ENCODE results near the gene ADAM17. TPM values are rescaled to one million over a fixed set of nuclear protein-coding genes. Genes with fewer than 3 reads are reported as not detected.

The ADAM17 gene
- total RNA-seq, 2 donors from 2014 or later = 18.6 to 20.0 TPM

DNA sequence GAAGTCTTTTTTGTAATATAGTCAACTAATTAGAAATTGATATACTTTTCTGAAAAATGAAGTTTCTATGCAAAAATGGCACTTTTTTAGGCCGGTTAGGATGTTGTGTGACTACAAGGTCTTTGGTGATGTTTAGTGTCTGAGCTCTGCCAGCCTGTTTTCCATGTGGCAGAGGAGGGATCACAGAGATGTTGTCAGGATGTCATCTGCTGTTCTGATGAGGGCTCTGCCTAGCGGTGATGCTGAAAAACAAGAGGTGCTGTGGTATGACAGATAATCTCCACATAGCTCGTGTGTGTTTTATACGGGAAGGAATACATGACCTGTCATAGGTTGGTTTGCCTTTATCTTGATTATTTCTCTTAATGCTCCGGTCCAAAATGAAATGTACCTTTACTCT is 93.3 kb downstream of the ADAM17 start:
- Histone ChIP-seq H3K4me1 (no peaks in the 10 kb centered on the region), H3K36me3 (no peaks in the 10 kb centered on the region), H3K9me3 (no peaks in the 10 kb centered on the region), H3K9ac (ENCODE audit: low read depth in 2 of 2, low read length in 2 of 2) (no peak overlapping the region), H3K27me3 (no peaks in the 10 kb centered on the region), H3K27ac (no peak overlapping the region), H3K4me3 (no peak overlapping the region)
- TF ChIP-seq, protein P1, sequence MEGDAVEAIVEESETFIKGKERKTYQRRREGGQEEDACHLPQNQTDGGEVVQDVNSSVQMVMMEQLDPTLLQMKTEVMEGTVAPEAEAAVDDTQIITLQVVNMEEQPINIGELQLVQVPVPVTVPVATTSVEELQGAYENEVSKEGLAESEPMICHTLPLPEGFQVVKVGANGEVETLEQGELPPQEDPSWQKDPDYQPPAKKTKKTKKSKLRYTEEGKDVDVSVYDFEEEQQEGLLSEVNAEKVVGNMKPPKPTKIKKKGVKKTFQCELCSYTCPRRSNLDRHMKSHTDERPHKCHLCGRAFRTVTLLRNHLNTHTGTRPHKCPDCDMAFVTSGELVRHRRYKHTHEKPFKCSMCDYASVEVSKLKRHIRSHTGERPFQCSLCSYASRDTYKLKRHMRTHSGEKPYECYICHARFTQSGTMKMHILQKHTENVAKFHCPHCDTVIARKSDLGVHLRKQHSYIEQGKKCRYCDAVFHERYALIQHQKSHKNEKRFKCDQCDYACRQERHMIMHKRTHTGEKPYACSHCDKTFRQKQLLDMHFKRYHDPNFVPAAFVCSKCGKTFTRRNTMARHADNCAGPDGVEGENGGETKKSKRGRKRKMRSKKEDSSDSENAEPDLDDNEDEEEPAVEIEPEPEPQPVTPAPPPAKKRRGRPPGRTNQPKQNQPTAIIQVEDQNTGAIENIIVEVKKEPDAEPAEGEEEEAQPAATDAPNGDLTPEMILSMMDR (IDR thresholded peaks at IDR 0.05) = no peak
- intact Hi-C loops (cut with DNase I) = no loop called here
- DNase-seq = no peak

DNA sequence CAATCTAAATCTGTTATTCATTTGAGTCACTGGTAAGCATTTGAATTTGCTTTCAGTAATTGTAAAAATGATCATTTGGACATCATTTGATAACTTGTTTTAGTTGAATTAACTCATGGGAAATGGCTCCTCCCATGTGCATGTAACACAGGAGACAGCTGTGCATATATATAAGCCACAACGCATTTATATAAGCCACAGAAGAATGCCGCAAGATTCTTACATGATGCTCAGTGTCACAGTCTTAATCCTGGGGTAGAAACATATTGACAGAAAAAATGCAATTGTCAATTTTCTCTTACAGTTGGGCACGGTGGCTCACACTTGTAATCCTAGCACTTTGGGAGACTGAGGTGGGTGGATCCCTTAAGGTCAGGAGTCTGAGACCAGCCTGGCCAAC is 94.6 kb downstream of the ADAM17 start:
- H3K9ac ChIP-seq (ENCODE audit: low read depth in 2 of 2, low read length in 2 of 2) = no peak overlapping the region
- no peak overlapping the region for H3K4me3 ChIP-seq
- H3K27ac ChIP-seq = no peak overlapping the region
- TF ChIP-seq, protein P1 (IDR thresholded peaks at IDR 0.05) = no peak
- no peaks in the 10 kb centered on the region for H3K36me3 ChIP-seq
- no peaks in the 10 kb centered on the region for H3K9me3 ChIP-seq
- DNase-seq = no peak
- intact Hi-C loops (cut with DNase I) = no loop called here
- no peaks in the 10 kb centered on the region for H3K4me1 ChIP-seq
- H3K27me3 ChIP-seq = no peaks in the 10 kb centered on the region

DNA sequence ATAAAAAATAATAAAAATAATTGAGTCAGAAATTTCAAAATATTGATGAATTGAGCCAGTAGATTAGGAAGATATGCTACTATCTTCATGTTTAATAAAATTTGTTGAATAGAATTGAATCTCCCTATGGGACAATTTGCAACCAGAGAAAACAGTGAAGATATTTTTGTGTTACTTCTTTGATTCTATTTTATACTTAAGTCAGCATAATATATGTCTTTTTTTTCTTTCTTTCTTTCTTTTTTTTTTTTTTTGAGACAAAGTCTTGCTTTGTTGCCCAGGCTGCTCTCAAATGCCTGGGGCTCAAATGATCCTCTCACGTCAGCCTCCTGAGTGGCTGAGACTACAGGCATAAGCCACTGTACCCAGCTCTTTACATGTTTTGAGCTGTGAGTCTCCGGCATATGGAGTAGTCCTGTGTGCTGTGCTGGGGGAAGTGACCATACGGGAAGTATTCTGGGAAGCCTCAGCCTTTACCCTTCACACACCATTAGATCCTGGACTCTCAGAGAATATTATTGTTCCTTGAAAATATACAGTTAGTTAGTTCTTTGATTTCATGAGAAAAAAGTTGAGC is 95.1 kb downstream of the ADAM17 start:
- intact Hi-C loops (cut with DNase I) = no loop called here
- TF ChIP-seq, protein P1 (IDR thresholded peaks at IDR 0.05) = no peak
- Histone ChIP-seq H3K4me3 (no peak overlapping the region), H3K27ac (no peak overlapping the region), H3K9me3 (no peaks in the 10 kb centered on the region), H3K9ac (ENCODE audit: low read depth in 2 of 2, low read length in 2 of 2) (no peak overlapping the region), H3K36me3 (no peaks in the 10 kb centered on the region), H3K27me3 (no peaks in the 10 kb centered on the region), H3K4me1 (no peaks in the 10 kb centered on the region)
- DNase-seq = no peak

DNA sequence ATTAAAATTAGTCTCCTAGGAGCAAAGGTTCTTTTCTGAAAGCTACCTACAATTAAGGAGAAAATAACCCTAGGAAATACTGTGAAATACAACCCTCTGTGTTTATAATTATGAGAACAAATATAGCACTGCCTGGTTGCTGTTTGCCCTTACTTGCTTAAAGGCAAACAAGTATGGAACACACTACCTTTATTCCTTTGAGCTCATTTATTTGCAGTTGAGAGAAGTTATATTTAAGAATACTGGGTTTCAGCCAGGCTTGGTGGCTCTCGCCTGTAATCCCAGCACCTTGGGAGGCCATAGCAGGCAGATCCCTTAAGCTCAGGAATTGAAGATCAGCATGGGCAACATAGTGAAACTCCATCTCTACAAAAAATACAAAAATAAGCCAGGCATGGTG is 104.4 kb downstream of the ADAM17 start:
- Histone ChIP-seq H3K9me3 (no peaks in the 10 kb centered on the region), H3K4me1 (no peaks in the 10 kb centered on the region), H3K27ac (no peak overlapping the region), H3K9ac (ENCODE audit: low read depth in 2 of 2, low read length in 2 of 2) (no peak overlapping the region), H3K4me3 (no peak overlapping the region), H3K27me3 (no peaks in the 10 kb centered on the region), H3K36me3 (peaks cover 4% of the 10 kb centered on the region)
- TF ChIP-seq, protein P1 (IDR thresholded peaks at IDR 0.05) = no peak
- intact Hi-C loops (cut with DNase I) = no loop called here
- DNase-seq = no peak

DNA sequence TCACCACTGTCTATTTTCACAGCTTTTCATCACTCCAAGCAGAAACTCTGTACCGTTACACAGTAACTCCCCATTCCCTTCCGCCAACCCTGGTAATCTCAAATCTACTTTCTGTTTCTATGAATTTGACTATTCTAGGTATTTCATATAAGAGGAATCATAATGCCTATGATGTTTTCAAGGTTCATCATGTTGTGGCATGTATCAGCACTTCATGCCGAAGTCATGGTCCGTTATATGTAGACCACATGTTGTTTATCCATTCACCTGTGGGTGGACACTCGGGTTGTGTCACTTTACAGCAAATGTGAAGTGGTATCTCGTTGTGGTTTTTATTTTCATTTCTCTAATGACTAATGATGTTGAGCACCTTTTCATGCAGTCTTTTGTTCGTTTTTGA is 110.5 kb downstream of the ADAM17 start:
- Histone ChIP-seq H3K36me3 (peaks cover 12% of the 10 kb centered on the region), H3K9me3 (no peaks in the 10 kb centered on the region), H3K27me3 (no peaks in the 10 kb centered on the region), H3K9ac (ENCODE audit: low read depth in 2 of 2, low read length in 2 of 2) (no peak overlapping the region), H3K4me1 (no peaks in the 10 kb centered on the region), H3K27ac (no peak overlapping the region), H3K4me3 (no peak overlapping the region)
- intact Hi-C loops (cut with DNase I) = no loop called here
- TF ChIP-seq, protein P1 (IDR thresholded peaks at IDR 0.05) = no peak
- no peak for DNase-seq
